Natural killer cell treated with Interleukin-12 subunit alpha and Interleukin-12 subunit beta and Interleukin-15 and Interleukin-18, amount 100 ng/mL, for 72 hours (primary cell): Measurements from ENCODE around the gene BTBD9. TPM values are rescaled to one million over a fixed set of nuclear protein-coding genes. Genes with fewer than 3 reads are reported as not detected.

Experiments
- ATAC-seq, 2 donors: fragments of 150-1000 bp; cut with Tn5 transposase in 1 of 2; sonication (Bioruptor Pico), chemical (Tn5 transposase) in 1 of 2; 2 replicates each; pipeline ENCODE4 v1.10.0; 2021
- DNase-seq: peaks from one replicate; pipeline ENCODE4 v3.0.0; 2022; ENCODE audit warnings: low spot score
- H3K27ac Mint-ChIP-seq, 2 donors: 1 replicate in 1 of 2; 2 replicates in 1 of 2; pipeline ENCODE4 v1.8.0; 2022; ENCODE audit warnings: mixed read lengths in 2 of 2, mild to moderate bottlenecking in 1 of 2, moderate library complexity in 1 of 2
- H3K27me3 Mint-ChIP-seq, 2 donors: 1 replicate in 1 of 2; 2 replicates in 1 of 2; pipeline ENCODE4 v1.8.0; 2022; ENCODE audit warnings: mixed read lengths in 2 of 2
- H3K36me3 Mint-ChIP-seq: one replicate; pipeline ENCODE4 v1.8.0; 2022; ENCODE audit warnings: mixed read lengths
- H3K4me1 Mint-ChIP-seq, 2 donors: 1 replicate in 1 of 2; 2 replicates in 1 of 2; pipeline ENCODE4 v1.8.0; 2022; ENCODE audit warnings: low read depth in 2 of 2, mixed read lengths in 2 of 2, mild to moderate bottlenecking in 1 of 2
- H3K4me3 Mint-ChIP-seq: one replicate; pipeline ENCODE4 v1.8.0; 2022; ENCODE audit warnings: mixed read lengths
- H3K9me3 Mint-ChIP-seq: 2 replicates; pipeline ENCODE4 v1.8.0; 2022; ENCODE audit warnings: mixed read lengths
- total RNA-seq, 2 donors: library from RNA; stranded (reverse); gene quantifications; one replicate each; pipeline ENCODE4 v1.2.3, GENCODE V29; 2022

The BTBD9 gene
- total RNA-seq, 2 donors from 2014 or later = 27.7 to 34.2 TPM

DNA sequence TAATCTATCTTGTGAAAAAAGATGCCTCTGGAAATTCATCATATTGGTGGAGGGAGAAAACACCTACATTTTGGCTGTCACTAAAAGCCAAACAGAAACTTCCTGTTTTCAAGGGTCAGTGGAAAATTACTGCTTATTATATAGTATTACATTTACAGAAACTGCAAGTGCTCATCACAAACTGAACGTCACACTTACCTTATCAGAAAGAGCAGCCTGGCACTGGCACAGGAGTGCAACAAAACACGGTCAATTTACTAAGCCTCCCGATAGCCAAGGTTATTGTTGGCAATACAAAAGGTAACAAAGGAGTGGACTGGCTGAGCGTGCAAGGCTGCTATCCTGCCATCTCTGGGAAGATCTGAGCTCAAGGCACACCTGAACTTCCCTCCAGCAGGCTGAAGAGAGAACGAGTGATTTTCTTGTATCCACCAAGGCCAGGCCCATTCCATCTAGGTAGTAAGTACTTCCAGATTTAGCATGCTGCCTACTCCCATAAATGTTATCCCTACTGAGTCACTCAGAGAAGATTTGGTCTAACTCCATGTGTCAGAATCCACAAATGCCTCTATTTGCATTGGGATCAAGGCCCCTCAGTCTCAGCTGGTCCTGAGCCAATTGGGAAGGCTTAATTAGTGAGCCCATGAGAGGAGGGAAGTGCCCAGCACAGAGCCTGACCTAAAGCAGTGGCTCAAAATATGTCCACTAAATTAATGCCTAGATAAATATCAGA is 399.8 kb downstream of the BTBD9 start:
- no peak for ATAC-seq
- H3K9me3 Mint-ChIP-seq = no peaks in the 10 kb centered on the region
- H3K27me3 Mint-ChIP-seq = no peaks in the 10 kb centered on the region
- H3K27ac Mint-ChIP-seq = no peak overlapping the region
- H3K36me3 Mint-ChIP-seq = no peaks in the 10 kb centered on the region
- peaks cover 0 to 6% of the 10 kb centered on the region in 2 donors for H3K4me1 Mint-ChIP-seq
- H3K4me3 Mint-ChIP-seq = no peak overlapping the region
- DNase-seq = no peak

DNA sequence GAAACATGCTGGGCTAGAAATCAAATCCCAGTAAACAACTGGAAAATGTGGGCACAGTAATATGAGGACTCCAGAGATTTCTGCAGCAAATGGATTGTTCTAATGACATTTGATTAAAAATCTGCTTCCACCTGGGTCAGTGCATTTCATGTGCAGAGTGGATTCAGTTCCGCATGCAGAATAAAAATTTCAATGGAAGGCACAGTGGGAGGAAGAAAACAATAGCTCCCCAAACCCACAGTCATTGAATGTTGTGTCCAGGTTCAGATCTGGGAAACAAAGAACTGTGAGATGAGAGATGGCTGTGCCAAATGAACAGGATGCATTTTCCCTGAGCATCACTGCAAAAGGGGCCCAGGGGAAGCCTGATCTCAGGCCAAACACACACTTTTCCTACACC is 403.1 kb downstream of the BTBD9 start:
- DNase-seq (no peak), ATAC-seq (no peak)
- no peak overlapping the region for H3K4me3 Mint-ChIP-seq
- H3K9me3 Mint-ChIP-seq = no peaks in the 10 kb centered on the region
- H3K4me1 Mint-ChIP-seq = peaks cover 0 to 6% of the 10 kb centered on the region in 2 donors
- H3K36me3 Mint-ChIP-seq = no peaks in the 10 kb centered on the region
- no peaks in the 10 kb centered on the region for H3K27me3 Mint-ChIP-seq
- no peak overlapping the region for H3K27ac Mint-ChIP-seq

DNA sequence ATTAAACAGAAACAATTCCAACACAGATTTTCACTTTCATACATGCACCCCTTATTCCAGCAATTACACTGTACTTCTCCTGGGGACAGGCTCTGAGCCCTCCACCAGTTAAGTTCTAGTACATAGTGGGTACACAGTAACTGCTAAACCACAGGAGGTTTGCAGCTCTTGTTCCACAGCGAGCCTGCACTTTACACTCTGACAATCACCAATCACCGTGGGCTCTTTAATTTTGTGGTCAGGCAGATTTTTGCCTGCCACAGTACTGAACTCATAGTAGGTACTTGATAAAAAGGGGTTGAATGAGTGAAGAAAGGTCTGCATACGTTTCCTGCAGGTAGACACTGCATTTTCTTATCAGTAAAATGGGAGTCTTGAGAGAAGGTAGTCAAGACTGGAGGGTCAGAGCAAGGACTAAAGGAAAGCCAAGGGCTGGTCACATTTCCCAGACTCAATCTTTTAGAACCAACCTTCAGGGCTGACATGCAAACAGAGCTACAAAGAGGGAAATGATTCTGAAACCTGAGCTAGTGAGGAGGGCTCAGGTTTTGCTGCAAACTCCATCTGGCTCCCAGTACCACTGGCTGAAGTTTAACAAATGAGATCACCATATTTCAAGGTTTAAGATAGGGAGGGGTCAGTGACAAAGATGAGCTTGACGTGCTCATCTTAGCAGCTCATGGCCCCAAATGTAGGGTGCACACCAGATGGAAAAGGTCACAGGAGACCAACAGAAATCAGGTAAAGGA is 404.6 kb downstream of the BTBD9 start:
- H3K4me1 Mint-ChIP-seq = peaks cover 0 to 10% of the 10 kb centered on the region in 2 donors
- DNase-seq (no peak), ATAC-seq (no peak)
- no peak overlapping the region for H3K27ac Mint-ChIP-seq
- no peak overlapping the region for H3K4me3 Mint-ChIP-seq
- H3K27me3 Mint-ChIP-seq = no peaks in the 10 kb centered on the region
- no peaks in the 10 kb centered on the region for H3K36me3 Mint-ChIP-seq
- H3K9me3 Mint-ChIP-seq = no peaks in the 10 kb centered on the region

DNA sequence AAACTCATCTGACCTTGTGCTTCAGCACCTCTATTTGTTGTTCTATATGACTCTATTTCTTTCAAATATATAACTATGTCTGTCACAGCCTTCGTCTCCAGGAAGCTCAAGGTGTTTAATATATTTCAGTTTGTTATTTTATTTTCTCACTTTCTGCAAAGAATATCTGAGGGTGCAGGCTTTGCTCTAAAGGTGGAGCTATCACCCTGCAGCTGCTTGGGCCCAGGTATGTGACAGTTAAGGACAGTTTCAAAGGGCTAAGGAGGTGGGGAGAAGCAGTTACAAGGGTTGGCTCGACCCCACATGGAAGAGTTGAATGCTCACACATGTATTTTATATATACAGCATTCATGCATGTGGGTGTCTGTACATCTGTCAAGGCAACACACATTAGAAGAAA is 405.6 kb downstream of the BTBD9 start:
- H3K36me3 Mint-ChIP-seq = no peaks in the 10 kb centered on the region
- no peak overlapping the region for H3K27ac Mint-ChIP-seq
- H3K9me3 Mint-ChIP-seq = no peaks in the 10 kb centered on the region
- H3K4me1 Mint-ChIP-seq = peaks cover 0 to 10% of the 10 kb centered on the region in 2 donors
- DNase-seq (no peak), ATAC-seq (no peak)
- H3K27me3 Mint-ChIP-seq = no peaks in the 10 kb centered on the region
- H3K4me3 Mint-ChIP-seq = no peak overlapping the region

DNA sequence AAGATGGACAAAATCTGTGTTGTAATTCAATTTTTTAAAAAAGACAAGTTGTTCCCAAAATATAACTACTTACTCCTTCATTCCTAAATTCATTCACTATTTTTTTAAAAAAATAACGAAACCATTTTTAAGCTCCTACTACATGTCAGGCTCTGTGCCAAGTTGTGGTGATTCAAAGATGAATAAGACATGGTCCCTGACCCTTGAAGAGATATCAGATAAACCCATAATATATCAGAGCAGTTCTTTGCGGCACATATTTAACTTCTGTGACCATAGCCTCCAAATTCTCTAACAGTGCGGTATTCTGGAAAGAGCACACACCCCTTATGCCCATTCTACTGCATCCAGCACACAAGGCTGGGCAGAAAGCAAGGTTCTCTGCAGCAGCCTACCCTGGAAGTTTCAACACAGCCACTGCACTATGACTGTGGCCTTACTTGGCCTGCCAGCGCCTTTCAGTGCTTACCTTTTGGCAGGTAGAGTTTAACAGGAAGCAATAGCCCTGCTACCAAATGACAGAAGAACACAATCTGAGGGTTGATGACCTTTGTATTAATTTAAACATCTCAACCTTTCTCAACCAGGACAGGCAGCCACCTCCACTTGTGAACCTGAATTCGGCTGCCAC is 406.5 kb downstream of the BTBD9 start:
- Mint-ChIP-seq H3K27ac (no peak overlapping the region), H3K27me3 (no peaks in the 10 kb centered on the region), H3K4me3 (no peak overlapping the region), H3K36me3 (no peaks in the 10 kb centered on the region), H3K4me1 (peaks cover 0 to 10% of the 10 kb centered on the region in 2 donors), H3K9me3 (no peaks in the 10 kb centered on the region)
- DNase-seq (no peak), ATAC-seq (no peak)

DNA sequence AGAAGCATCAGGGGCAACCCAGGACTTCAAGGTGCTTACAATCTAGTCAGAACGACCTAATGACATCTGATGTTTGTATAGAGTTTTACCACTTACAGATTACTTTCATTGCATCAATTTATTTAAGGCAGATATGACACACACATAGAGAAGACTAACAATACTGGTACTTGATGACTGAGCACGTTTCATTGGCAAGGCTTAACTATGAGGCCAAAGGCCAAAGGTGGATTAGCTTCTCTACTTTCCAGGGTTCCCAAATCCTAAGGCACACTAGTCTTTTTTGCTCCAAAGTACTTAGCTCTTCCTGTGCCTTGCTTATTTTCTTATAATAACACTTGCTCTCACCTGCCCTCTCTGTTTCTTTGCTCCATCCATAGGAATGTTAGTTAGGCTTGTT is 414.0 kb downstream of the BTBD9 start:
- ATAC-seq = no peak

DNA sequence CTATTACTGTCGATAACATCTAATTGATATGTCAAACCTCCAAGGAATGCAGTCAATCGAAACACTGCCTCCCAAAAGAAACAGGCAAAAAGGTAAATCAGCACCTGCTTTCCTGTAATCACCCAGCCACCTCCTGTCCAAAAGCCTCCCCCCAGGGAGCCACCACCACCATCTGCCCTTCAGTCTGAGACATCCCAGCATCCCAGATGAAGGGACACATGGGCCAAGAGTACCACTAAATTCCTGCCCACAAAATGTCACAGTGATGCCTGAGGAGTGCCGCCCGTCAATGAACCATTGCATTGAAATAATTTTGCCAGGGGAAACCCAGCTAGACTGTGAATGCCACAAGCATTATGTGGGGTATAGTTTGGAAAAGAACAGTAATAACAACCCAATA is 418.5 kb downstream of the BTBD9 start:
- no peaks in the 10 kb centered on the region for H3K36me3 Mint-ChIP-seq
- no peak overlapping the region for H3K27ac Mint-ChIP-seq
- H3K4me1 Mint-ChIP-seq = no peaks in the 10 kb centered on the region
- ATAC-seq = no peak
- no peaks in the 10 kb centered on the region for H3K27me3 Mint-ChIP-seq
- DNase-seq = no peak
- no peak overlapping the region for H3K4me3 Mint-ChIP-seq
- no peaks in the 10 kb centered on the region for H3K9me3 Mint-ChIP-seq

More for the DNA sequence above, 414.0 kb downstream of the BTBD9 start:
- H3K36me3 Mint-ChIP-seq = no peaks in the 10 kb centered on the region
- no peak overlapping the region for H3K4me3 Mint-ChIP-seq
- peaks cover 0 to 4% of the 10 kb centered on the region in 2 donors for H3K4me1 Mint-ChIP-seq
- no peak for DNase-seq
- H3K27me3 Mint-ChIP-seq = no peaks in the 10 kb centered on the region
- no peaks in the 10 kb centered on the region for H3K9me3 Mint-ChIP-seq
- H3K27ac Mint-ChIP-seq = no peak overlapping the region

DNA sequence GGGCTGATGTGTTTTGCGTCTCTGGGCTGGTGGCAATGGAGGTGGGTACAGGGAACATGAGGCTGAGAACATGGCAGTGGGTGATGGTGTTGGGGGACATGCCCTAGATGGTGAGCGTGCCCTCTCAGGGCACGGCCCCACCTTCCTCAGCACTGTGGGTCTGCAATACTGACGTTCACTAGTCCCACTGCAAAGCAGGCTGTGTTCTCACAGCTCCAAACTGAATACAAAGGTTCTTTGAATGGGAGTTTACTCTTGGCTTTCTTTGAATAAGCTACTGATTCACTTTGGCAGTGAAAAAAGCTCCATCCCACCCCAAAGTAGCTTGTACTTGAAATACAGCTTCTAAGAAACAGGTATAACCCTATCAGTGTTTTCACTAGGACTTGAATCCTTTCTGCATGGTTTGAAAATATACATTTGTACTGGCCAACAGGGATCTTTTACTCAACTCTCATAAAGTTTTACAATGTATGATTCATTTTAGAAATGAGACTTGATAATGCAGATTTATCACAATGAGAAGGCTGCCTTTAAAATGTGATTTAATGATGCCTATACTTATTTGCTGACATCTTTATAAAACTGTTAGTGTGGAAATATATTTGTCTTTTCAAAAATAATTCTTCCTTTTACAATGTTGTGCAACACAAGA is 419.5 kb downstream of the BTBD9 start:
- no peak for ATAC-seq
- Mint-ChIP-seq H3K27me3 (no peaks in the 10 kb centered on the region), H3K9me3 (no peaks in the 10 kb centered on the region)

DNA sequence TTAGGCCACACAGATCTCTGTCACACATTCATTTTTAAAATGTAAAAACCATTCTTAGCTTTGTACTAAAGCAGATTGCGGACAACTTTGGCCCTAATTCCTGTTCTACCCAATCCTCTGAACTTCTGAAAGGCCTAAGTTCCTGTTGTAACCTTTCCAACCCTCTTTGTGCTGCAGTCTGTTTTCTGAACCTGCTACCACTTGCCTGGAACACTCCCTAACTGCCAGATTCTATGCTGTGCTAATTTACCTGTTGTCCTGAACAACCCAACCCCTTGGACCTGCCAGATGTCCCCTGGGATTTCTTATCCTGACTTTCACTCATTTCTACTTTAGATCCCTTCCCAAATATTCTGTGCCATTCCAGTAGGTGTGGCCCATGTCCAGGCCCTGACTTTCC is 421.5 kb downstream of the BTBD9 start:
- ATAC-seq = no peak
- no peaks in the 10 kb centered on the region for H3K9me3 Mint-ChIP-seq
- no peaks in the 10 kb centered on the region for H3K27me3 Mint-ChIP-seq
- DNase-seq = no peak
- no peak overlapping the region for H3K4me3 Mint-ChIP-seq
- H3K36me3 Mint-ChIP-seq = no peaks in the 10 kb centered on the region
- no peak overlapping the region for H3K27ac Mint-ChIP-seq
- no peaks in the 10 kb centered on the region for H3K4me1 Mint-ChIP-seq

More for the DNA sequence above, 419.5 kb downstream of the BTBD9 start:
- Mint-ChIP-seq H3K36me3 (no peaks in the 10 kb centered on the region), H3K4me3 (no peak overlapping the region), H3K4me1 (no peaks in the 10 kb centered on the region), H3K27ac (no peak overlapping the region)
- DNase-seq = no peak

DNA sequence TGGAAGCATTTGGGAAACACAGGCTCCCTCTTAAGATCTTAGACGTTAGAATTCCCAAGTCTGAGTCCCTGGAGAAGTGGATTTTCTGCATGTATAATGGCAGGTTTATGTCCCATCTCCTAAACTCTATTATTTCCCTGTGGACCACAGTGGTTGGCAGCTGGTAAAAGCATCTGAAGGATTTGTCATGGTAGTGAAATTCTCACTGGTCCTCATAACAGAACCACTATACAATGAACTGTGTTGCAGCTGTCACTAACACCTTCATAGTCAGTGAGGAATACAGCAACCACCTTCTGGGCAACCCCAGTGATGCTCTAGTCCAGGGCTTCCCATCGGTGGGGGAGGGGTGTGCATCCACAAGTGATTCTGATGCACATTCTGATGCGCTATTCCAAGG is 423.3 kb downstream of the BTBD9 start:
- H3K27ac Mint-ChIP-seq = no peak overlapping the region
- H3K9me3 Mint-ChIP-seq = no peaks in the 10 kb centered on the region
- DNase-seq (no peak), ATAC-seq (no peak)
- no peaks in the 10 kb centered on the region for H3K36me3 Mint-ChIP-seq
- H3K4me1 Mint-ChIP-seq = no peaks in the 10 kb centered on the region
- no peaks in the 10 kb centered on the region for H3K27me3 Mint-ChIP-seq
- no peak overlapping the region for H3K4me3 Mint-ChIP-seq

DNA sequence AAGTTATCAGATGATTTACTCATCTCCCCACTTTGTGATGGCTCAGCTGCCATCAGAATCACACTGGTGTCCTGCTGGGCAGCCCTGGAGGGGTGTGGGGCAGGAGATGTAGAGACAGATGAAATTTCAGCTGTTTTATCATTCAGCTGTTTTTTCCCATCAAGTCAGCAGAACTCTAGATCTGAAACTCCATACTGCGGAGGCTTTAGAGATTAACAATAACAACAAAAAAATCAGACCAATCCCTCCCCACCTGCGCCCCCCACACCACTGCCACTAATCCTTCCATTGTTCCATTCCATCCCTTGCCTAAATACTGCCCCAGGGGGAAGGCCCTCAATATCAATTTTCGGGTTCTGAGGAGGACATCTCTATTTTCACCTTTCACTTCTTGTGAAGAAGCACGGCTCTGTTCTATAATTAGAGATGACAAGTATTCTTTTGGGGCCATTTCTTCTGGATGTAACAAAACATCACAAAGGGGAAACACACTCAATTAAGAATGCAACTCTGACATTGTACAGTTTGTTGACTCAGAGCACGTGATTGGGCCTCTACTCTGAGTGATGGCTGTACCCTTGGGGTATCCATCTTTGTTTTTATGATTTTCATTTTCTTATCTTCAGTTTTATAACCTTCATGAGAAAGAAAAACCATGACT is 423.9 kb downstream of the BTBD9 start:
- no peaks in the 10 kb centered on the region for H3K9me3 Mint-ChIP-seq
- H3K27ac Mint-ChIP-seq = no peak overlapping the region
- no peak overlapping the region for H3K4me3 Mint-ChIP-seq
- no peaks in the 10 kb centered on the region for H3K27me3 Mint-ChIP-seq
- DNase-seq = no peak
- H3K4me1 Mint-ChIP-seq = no peaks in the 10 kb centered on the region
- no peak for ATAC-seq
- H3K36me3 Mint-ChIP-seq = no peaks in the 10 kb centered on the region

DNA sequence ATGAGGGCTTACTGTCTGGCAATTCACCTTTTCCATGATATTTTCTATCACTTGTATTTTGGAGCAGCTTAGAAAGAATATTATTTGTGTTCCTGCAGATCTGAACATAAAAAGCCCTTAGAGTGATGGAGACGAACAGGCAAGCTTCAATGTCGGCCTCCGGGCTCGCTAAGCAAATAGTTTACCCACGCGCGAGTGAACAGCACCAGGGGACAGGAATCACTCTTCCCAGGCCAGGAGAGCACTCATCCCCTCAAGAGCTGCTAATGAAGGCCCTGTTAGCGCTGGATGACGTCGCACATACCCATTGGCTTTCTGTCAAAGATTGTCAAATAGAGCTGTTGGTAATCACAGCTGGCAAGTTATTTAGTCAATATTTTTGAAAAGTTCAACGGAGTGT is 424.5 kb downstream of the BTBD9 start:
- Mint-ChIP-seq H3K9me3 (no peaks in the 10 kb centered on the region), H3K36me3 (no peaks in the 10 kb centered on the region)
- ATAC-seq = no peak

DNA sequence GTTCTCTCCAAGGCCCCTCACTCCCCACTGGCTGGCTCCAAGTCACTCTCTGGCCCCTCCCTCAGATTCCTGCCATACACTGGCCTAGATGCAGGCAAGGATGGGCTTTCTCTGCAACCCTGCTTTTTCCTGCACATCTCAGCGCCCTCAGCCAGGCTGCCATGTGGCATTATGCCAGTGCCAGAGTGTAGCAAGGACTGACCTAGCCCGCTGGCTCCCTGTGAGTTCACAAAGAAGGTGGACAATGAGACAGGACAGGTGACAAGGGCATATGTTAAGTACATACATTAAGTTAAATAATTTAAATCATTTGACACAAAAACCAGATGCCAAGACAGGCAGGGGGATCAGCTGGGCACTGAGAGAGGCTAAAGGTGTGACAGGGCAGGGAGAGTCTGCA is 425.6 kb downstream of the BTBD9 start:
- Mint-ChIP-seq H3K4me3 (no peak overlapping the region), H3K9me3 (no peaks in the 10 kb centered on the region), H3K27ac (no peak overlapping the region), H3K27me3 (no peaks in the 10 kb centered on the region), H3K36me3 (no peaks in the 10 kb centered on the region), H3K4me1 (peaks cover 4 to 6% of the 10 kb centered on the region in 2 donors)
- DNase-seq (no peak), ATAC-seq (no peak)

More for the DNA sequence above, 424.5 kb downstream of the BTBD9 start:
- Mint-ChIP-seq H3K27me3 (no peaks in the 10 kb centered on the region), H3K4me1 (peaks cover 1 to 2% of the 10 kb centered on the region in 2 donors), H3K27ac (no peak overlapping the region), H3K4me3 (no peak overlapping the region)
- DNase-seq = no peak
